K562 (cell line): Measurements from ENCODE around the gene MEAK7. TPM values are rescaled to one million over a fixed set of nuclear protein-coding genes. Genes with fewer than 3 reads are reported as not detected.

ENCODE experiments used
- ARID1B ChIP-seq: fragments of 450-650 bp; IDR thresholded peaks from 2 replicates; pipeline ENCODE4 v1.6.1; 2016; ENCODE audit warnings: antibody characterized with exemption, mild to moderate bottlenecking, inconsistent platforms
- IRF2 ChIP-seq: sonication (generic); formaldehyde crosslinking; IDR thresholded peaks from 2 replicates; pipeline ENCODE4 v1.8.1; 2022; ENCODE audit warnings: mild to moderate bottlenecking, missing genetic modification reagents
- JUND ChIP-seq, 2 experiments: IDR thresholded peaks; 2 replicates in 1 of 2; 3 replicates in 1 of 2; pipeline ENCODE4 v1.6.1; 2011; ENCODE audit warnings: borderline replicate concordance in 2 of 2, low read depth in 2 of 2, low read length in 2 of 2, improper control_type of control experiment in 1 of 2, missing biosample characterization in 1 of 2, missing genetic modification characterization in 1 of 2, missing genetic modification reagents in 1 of 2
- TAF7 ChIP-seq: fragments of 450-650 bp; IDR thresholded peaks from 2 replicates; pipeline ENCODE4 v1.6.1; 2016; ENCODE audit warnings: missing genetic modification characterization, missing compliant biosample characterization
- ZNF609 ChIP-seq: sonication (generic); formaldehyde crosslinking; IDR thresholded peaks from 2 replicates; pipeline ENCODE4 v1.8.1; 2023; ENCODE audit warnings: missing genetic modification reagents, mild to moderate bottlenecking, borderline replicate concordance
- polyA plus RNA-seq, 8 experiments: library from polyadenylated mRNA; depleted of rRNA in 4 of 8; stranded (reverse) in 5 of 8; unstranded in 3 of 8; fragments of >200 nt; fragmentation: Nextera tagmentation in 2 of 8; fragmentation: Illumina TruSeq in 1 of 8; extraction: Ambion mirVana in 2 of 8; extraction: Trizol in 1 of 8; gene quantifications; 2 replicates each; pipeline versions ENCODE4 v1.2.1 to v1.2.3, GENCODE V29; 2011 to 2014; ENCODE audit warnings: inconsistent platforms in 1 of 8, missing spikeins in 1 of 8
- total RNA-seq, 7 experiments: library from RNA; depleted of rRNA in 6 of 7; stranded (reverse); fragments of >200 nt in 6 of 7; fragmentation: Illumina TruSeq in 2 of 7; extraction: Trizol in 2 of 7; gene quantifications; 2 replicates each; pipeline versions ENCODE4 v1.2.1 to v1.2.3, GENCODE V29; 2011 to 2021; ENCODE audit warnings: low replicate concordance in 1 of 7
- TF ChIP-seq, protein P1 (sequence below): IDR thresholded peaks from 3 replicates; pipeline ENCODE4 v1.6.1; 2011; ENCODE audit warnings: borderline replicate concordance, mild to moderate bottlenecking, moderate library complexity; ENCODE audit not compliant: insufficient read length; ENCODE audit errors: extremely low read depth
- TF ChIP-seq, protein P2 (sequence below), 2 experiments: fragments of 150-350 bp in 1 of 2; IDR thresholded peaks; 2 replicates each; pipeline ENCODE4 v1.6.1; 2012 to 2016; ENCODE audit warnings: low read depth in 2 of 2, low read length in 2 of 2, mild to moderate bottlenecking in 1 of 2, moderate library complexity in 1 of 2
- TF ChIP-seq, protein P3 (sequence below): fragments of 250-450 bp; sonication (Bioruptor Pico); IDR thresholded peaks from 2 replicates; pipeline ENCODE4 v1.4.0; 2020; ENCODE audit warnings: mild to moderate bottlenecking, moderate library complexity, borderline replicate concordance

The MEAK7 gene
- total and polyA plus RNA-seq, 9 of the 15 experiments (the other 6 are each of a cell fraction or from before 2014, with no cell fraction given), result 1.4 to 14.5 (median 6.3) TPM

GRCh38 chr16:84548971-84549844, 44.7 kb upstream of the MEAK7 start (continued):
- no peak; the same call in 1 of the 2 replicates for TF ChIP-seq ZNF609 (CRISPR knock-in tag)
- TF ChIP-seq, protein P1, sequence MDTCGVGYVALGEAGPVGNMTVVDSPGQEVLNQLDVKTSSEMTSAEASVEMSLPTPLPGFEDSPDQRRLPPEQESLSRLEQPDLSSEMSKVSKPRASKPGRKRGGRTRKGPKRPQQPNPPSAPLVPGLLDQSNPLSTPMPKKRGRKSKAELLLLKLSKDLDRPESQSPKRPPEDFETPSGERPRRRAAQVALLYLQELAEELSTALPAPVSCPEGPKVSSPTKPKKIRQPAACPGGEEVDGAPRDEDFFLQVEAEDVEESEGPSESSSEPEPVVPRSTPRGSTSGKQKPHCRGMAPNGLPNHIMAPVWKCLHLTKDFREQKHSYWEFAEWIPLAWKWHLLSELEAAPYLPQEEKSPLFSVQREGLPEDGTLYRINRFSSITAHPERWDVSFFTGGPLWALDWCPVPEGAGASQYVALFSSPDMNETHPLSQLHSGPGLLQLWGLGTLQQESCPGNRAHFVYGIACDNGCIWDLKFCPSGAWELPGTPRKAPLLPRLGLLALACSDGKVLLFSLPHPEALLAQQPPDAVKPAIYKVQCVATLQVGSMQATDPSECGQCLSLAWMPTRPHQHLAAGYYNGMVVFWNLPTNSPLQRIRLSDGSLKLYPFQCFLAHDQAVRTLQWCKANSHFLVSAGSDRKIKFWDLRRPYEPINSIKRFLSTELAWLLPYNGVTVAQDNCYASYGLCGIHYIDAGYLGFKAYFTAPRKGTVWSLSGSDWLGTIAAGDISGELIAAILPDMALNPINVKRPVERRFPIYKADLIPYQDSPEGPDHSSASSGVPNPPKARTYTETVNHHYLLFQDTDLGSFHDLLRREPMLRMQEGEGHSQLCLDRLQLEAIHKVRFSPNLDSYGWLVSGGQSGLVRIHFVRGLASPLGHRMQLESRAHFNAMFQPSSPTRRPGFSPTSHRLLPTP, result no peak
- TF ChIP-seq ARID1B, result peak; percentile 41; the same call in 1 of the 2 replicates
- TF ChIP-seq, protein P2, sequence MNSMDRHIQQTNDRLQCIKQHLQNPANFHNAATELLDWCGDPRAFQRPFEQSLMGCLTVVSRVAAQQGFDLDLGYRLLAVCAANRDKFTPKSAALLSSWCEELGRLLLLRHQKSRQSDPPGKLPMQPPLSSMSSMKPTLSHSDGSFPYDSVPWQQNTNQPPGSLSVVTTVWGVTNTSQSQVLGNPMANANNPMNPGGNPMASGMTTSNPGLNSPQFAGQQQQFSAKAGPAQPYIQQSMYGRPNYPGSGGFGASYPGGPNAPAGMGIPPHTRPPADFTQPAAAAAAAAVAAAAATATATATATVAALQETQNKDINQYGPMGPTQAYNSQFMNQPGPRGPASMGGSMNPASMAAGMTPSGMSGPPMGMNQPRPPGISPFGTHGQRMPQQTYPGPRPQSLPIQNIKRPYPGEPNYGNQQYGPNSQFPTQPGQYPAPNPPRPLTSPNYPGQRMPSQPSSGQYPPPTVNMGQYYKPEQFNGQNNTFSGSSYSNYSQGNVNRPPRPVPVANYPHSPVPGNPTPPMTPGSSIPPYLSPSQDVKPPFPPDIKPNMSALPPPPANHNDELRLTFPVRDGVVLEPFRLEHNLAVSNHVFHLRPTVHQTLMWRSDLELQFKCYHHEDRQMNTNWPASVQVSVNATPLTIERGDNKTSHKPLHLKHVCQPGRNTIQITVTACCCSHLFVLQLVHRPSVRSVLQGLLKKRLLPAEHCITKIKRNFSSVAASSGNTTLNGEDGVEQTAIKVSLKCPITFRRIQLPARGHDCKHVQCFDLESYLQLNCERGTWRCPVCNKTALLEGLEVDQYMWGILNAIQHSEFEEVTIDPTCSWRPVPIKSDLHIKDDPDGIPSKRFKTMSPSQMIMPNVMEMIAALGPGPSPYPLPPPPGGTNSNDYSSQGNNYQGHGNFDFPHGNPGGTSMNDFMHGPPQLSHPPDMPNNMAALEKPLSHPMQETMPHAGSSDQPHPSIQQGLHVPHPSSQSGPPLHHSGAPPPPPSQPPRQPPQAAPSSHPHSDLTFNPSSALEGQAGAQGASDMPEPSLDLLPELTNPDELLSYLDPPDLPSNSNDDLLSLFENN (IDR thresholded peaks at IDR 0.05; ENCODE audit: low read depth in 2 of 2, low read length in 2 of 2), result no peak
- no peak for TF ChIP-seq IRF2 (CRISPR knock-in tag)
- TF ChIP-seq, protein P3, sequence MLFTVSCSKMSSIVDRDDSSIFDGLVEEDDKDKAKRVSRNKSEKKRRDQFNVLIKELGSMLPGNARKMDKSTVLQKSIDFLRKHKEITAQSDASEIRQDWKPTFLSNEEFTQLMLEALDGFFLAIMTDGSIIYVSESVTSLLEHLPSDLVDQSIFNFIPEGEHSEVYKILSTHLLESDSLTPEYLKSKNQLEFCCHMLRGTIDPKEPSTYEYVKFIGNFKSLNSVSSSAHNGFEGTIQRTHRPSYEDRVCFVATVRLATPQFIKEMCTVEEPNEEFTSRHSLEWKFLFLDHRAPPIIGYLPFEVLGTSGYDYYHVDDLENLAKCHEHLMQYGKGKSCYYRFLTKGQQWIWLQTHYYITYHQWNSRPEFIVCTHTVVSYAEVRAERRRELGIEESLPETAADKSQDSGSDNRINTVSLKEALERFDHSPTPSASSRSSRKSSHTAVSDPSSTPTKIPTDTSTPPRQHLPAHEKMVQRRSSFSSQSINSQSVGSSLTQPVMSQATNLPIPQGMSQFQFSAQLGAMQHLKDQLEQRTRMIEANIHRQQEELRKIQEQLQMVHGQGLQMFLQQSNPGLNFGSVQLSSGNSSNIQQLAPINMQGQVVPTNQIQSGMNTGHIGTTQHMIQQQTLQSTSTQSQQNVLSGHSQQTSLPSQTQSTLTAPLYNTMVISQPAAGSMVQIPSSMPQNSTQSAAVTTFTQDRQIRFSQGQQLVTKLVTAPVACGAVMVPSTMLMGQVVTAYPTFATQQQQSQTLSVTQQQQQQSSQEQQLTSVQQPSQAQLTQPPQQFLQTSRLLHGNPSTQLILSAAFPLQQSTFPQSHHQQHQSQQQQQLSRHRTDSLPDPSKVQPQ (CRISPR knock-in tag), result no peak
- no peak for TF ChIP-seq TAF7
- TF ChIP-seq JUND (IDR thresholded peaks at IDR 0.05; ENCODE audit: borderline replicate concordance, low read depth, low read length), result peak; percentile 83
- TF ChIP-seq JUND (tag; IDR thresholded peaks at IDR 0.05; ENCODE audit: borderline replicate concordance, low read depth, low read length), result peak; percentile 64; the same call in 1 of the 3 replicates
